ENCODE data around the gene MCM6.

MCM6 gene

GRCh38 chr2:135862718-135863117 is 13.5 kb downstream of the MCM6 start:
- DNase-seq: no peak

GRCh38 chr2:135853401-135853800 is 22.8 kb downstream of the MCM6 start:
- no peak for DNase-seq

- DNase-seq: no peak
Measured at GRCh38 chr2:135851858-135852257, 24.4 kb downstream of the MCM6 start.

- DNase-seq: no peak
Measured at GRCh38 chr2:135850892-135851668, 25.2 kb downstream of the MCM6 start.

- DNase-seq: no peak
Measured at GRCh38 chr2:135849087-135849486, 27.2 kb downstream of the MCM6 start.

- no peak for DNase-seq
Measured at GRCh38 chr2:135845997-135846396, 30.2 kb downstream of the MCM6 start.

- no peak for DNase-seq
Measured at GRCh38 chr2:135845257-135845656, 31.0 kb downstream of the MCM6 start.

- DNase-seq: no peak
Measured at GRCh38 chr2:135844301-135844895, 31.8 kb downstream of the MCM6 start.

- DNase-seq: no peak
Measured at GRCh38 chr2:135843671-135844070, 32.6 kb downstream of the MCM6 start.

GRCh38 chr2:135840601-135841000 is 35.6 kb downstream of the MCM6 start:
- DNase-seq: no peak

- DNase-seq: no peak
Measured at GRCh38 chr2:135839713-135840112, 36.5 kb downstream of the MCM6 start.

GRCh38 chr2:135838502-135838901 is 37.7 kb downstream of the MCM6 start:
- no peak for DNase-seq

GRCh38 chr2:135836596-135837270 is 39.5 kb downstream of the MCM6 start, which contains the start of gene LCT:
Gene LCT, minus strand, starts transcription at chr2:135837184. Its CDS starts 15 bp downstream, at chr2:135837169.
- DNase-seq: no peak

- DNase-seq: no peak
Measured at GRCh38 chr2:135832891-135833290, 43.4 kb downstream of the MCM6 start.

GRCh38 chr2:135831180-135831812 is 44.9 kb downstream of the MCM6 start:
- DNase-seq: no peak

- DNase-seq: no peak
Measured at GRCh38 chr2:135829378-135830135, 46.7 kb downstream of the MCM6 start.

- DNase-seq: no peak
Measured at GRCh38 chr2:135826544-135826943, 49.7 kb downstream of the MCM6 start.

- DNase-seq: no peak
Measured at GRCh38 chr2:135825550-135826176, 50.6 kb downstream of the MCM6 start.

- no peak for DNase-seq
Measured at GRCh38 chr2:135825131-135825530, 51.1 kb downstream of the MCM6 start.

GRCh38 chr2:135822855-135823254 is 53.4 kb downstream of the MCM6 start:
- no peak for DNase-seq

- no peak for DNase-seq
Measured at GRCh38 chr2:135821190-135821589, 55.1 kb downstream of the MCM6 start.

GRCh38 chr2:135820003-135820618 is 56.1 kb downstream of the MCM6 start:
- DNase-seq: peak; percentile 73

All from stimulated activated naive CD4-positive, alpha-beta T cell treated with Interleukin-2 at 50 U/mL for 16 hours (primary cell).